Measurements from ENCODE around the gene SCRN2. TPM values are rescaled to one million over a fixed set of nuclear protein-coding genes. Genes with fewer than 3 reads are reported as not detected.
A peak's percentile ranks its signal among the peaks of the same experiment; 100 is the strongest.

The SCRN2 gene
- total RNA-seq, 1 donor from 2014 or later = 25.4 TPM

GRCh38 chr17:47815106-47815918 lies 25.8 kb downstream of the SCRN2 start:
- no peaks in the 10 kb centered on the region for H3K27me3 Mint-ChIP-seq (ENCODE audit: unreplicated experiment)
- no peak overlapping the region for H3K27ac Mint-ChIP-seq (ENCODE audit: unreplicated experiment)
- H3K9me3 Mint-ChIP-seq (ENCODE audit: unreplicated experiment) = no peaks in the 10 kb centered on the region
- peaks cover 26% of the 10 kb centered on the region for H3K36me3 Mint-ChIP-seq (ENCODE audit: unreplicated experiment)
- DNase-seq (ENCODE audit: extremely low spot score, unreplicated experiment) = no peak
- H3K4me3 Mint-ChIP-seq (ENCODE audit: unreplicated experiment) = no peak overlapping the region
- TF ChIP-seq CTCF (IDR thresholded peaks at IDR 0.05) = no peak
- peaks cover 14% of the 10 kb centered on the region for H3K4me1 Mint-ChIP-seq (ENCODE audit: unreplicated experiment)

GRCh38 chr17:47813512-47814031 lies 27.5 kb downstream of the SCRN2 start:
- no peak overlapping the region for H3K27ac Mint-ChIP-seq (ENCODE audit: unreplicated experiment)
- H3K36me3 Mint-ChIP-seq (ENCODE audit: unreplicated experiment) = peaks cover 32% of the 10 kb centered on the region

GRCh38 chr17:47813077-47813476 lies 28.0 kb downstream of the SCRN2 start:
- no peak overlapping the region for H3K4me3 Mint-ChIP-seq (ENCODE audit: unreplicated experiment)
- H3K27me3 Mint-ChIP-seq (ENCODE audit: unreplicated experiment) = no peaks in the 10 kb centered on the region
- no peaks in the 10 kb centered on the region for H3K9me3 Mint-ChIP-seq (ENCODE audit: unreplicated experiment)
- peaks cover 21% of the 10 kb centered on the region for H3K4me1 Mint-ChIP-seq (ENCODE audit: unreplicated experiment)
- TF ChIP-seq CTCF (IDR thresholded peaks at IDR 0.05) = no peak
- no peak for DNase-seq (ENCODE audit: extremely low spot score, unreplicated experiment)
- peaks cover 35% of the 10 kb centered on the region for H3K36me3 Mint-ChIP-seq (ENCODE audit: unreplicated experiment)
- H3K27ac Mint-ChIP-seq (ENCODE audit: unreplicated experiment) = no peak overlapping the region

More at GRCh38 chr17:47813512-47814031, 27.5 kb downstream of the SCRN2 start:
- Mint-ChIP-seq H3K27me3 (ENCODE audit: unreplicated experiment) (no peaks in the 10 kb centered on the region), H3K4me3 (ENCODE audit: unreplicated experiment) (no peak overlapping the region), H3K4me1 (ENCODE audit: unreplicated experiment) (peaks cover 21% of the 10 kb centered on the region), H3K9me3 (ENCODE audit: unreplicated experiment) (no peaks in the 10 kb centered on the region)
- no peak for DNase-seq (ENCODE audit: extremely low spot score, unreplicated experiment)
- no peak for TF ChIP-seq CTCF (IDR thresholded peaks at IDR 0.05)

- Mint-ChIP-seq H3K4me3 (ENCODE audit: unreplicated experiment) (no peak overlapping the region), H3K4me1 (ENCODE audit: unreplicated experiment) (peaks cover 21% of the 10 kb centered on the region), H3K36me3 (ENCODE audit: unreplicated experiment) (peaks cover 42% of the 10 kb centered on the region), H3K9me3 (ENCODE audit: unreplicated experiment) (no peaks in the 10 kb centered on the region), H3K27me3 (ENCODE audit: unreplicated experiment) (no peaks in the 10 kb centered on the region), H3K27ac (ENCODE audit: unreplicated experiment) (no peak overlapping the region)
- no peak for DNase-seq (ENCODE audit: extremely low spot score, unreplicated experiment)
- no peak for TF ChIP-seq CTCF (IDR thresholded peaks at IDR 0.05)
Observed at GRCh38 chr17:47812146-47812920, 28.7 kb downstream of the SCRN2 start.

GRCh38 chr17:47811709-47812108 lies 29.4 kb downstream of the SCRN2 start:
- peaks cover 41% of the 10 kb centered on the region for H3K36me3 Mint-ChIP-seq (ENCODE audit: unreplicated experiment)
- no peak for DNase-seq (ENCODE audit: extremely low spot score, unreplicated experiment)
- no peaks in the 10 kb centered on the region for H3K27me3 Mint-ChIP-seq (ENCODE audit: unreplicated experiment)
- H3K9me3 Mint-ChIP-seq (ENCODE audit: unreplicated experiment) = no peaks in the 10 kb centered on the region
- H3K4me1 Mint-ChIP-seq (ENCODE audit: unreplicated experiment) = peaks cover 21% of the 10 kb centered on the region
- no peak for TF ChIP-seq CTCF (IDR thresholded peaks at IDR 0.05)
- H3K4me3 Mint-ChIP-seq (ENCODE audit: unreplicated experiment) = no peak overlapping the region
- H3K27ac Mint-ChIP-seq (ENCODE audit: unreplicated experiment) = peak overlapping the region; percentile 35

Measured in osteocyte (in vitro differentiated cells).